ENCODE measurements around the gene XRRA1. TPM values are rescaled to one million over a fixed set of nuclear protein-coding genes. Genes with fewer than 3 reads are reported as not detected.

Gene XRRA1
- total RNA-seq, 1 donor from 2014 or later, result 7.0 TPM

- H3K27ac ChIP-seq (replicated peaks), result no peak overlapping the region
- DNase-seq, result no peak
- TF ChIP-seq CTCF (IDR thresholded peaks at IDR 0.05; ENCODE audit: borderline replicate concordance), result no peak
- H3K27me3 ChIP-seq (ENCODE audit: low read depth), result no peaks in the 10 kb centered on the region
- intact Hi-C loops (cut with micrococcal nuclease), result no loop called here
- peaks cover 8% of the 10 kb centered on the region for H3K4me1 ChIP-seq
- no peak overlapping the region for H3K4me3 ChIP-seq
- H3K36me3 ChIP-seq, result peaks cover 58% of the 10 kb centered on the region
- no peaks in the 10 kb centered on the region for H3K9me3 ChIP-seq (replicated peaks)
These were observed 104.8 kb downstream of the XRRA1 start for GRCh38 chr11:74844072-74844471.

DNA sequence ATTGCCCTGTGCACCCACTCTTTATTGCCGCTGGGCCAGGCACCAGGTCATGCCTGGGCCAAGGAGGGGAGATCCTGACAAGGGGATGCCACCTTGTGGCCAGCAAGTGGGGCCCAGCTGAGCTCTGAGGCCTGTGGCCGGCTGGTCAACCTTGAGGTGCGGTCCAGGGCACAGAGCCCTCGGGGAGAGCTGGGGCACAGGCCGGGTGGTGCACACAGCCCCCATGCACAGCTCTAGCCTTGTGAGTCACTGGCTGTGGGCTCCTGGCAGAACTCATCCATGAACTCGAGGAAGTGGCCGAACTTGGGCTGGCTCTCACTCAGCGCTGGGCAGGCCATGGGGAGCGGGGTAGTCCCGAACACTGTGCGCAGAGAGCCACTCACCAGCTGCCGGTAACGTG is 105.9 kb downstream of the XRRA1 start:
- DNase-seq, result no peak
- peaks cover 55% of the 10 kb centered on the region for H3K36me3 ChIP-seq
- peaks cover 16% of the 10 kb centered on the region for H3K4me1 ChIP-seq
- no peak for TF ChIP-seq CTCF (IDR thresholded peaks at IDR 0.05; ENCODE audit: borderline replicate concordance)
- no peak overlapping the region for H3K27ac ChIP-seq (replicated peaks)
- no peak overlapping the region for H3K4me3 ChIP-seq
- H3K9me3 ChIP-seq (replicated peaks), result no peaks in the 10 kb centered on the region
- H3K27me3 ChIP-seq (ENCODE audit: low read depth), result no peaks in the 10 kb centered on the region
- intact Hi-C loops (cut with micrococcal nuclease), result no loop called here

GRCh38 chr11:74840486-74840885 is 108.4 kb downstream of the XRRA1 start:
- Histone ChIP-seq H3K9me3 (replicated peaks) (no peaks in the 10 kb centered on the region), H3K27me3 (ENCODE audit: low read depth) (no peaks in the 10 kb centered on the region), H3K27ac (replicated peaks) (no peak overlapping the region), H3K4me3 (no peak overlapping the region), H3K36me3 (peaks cover 58% of the 10 kb centered on the region), H3K4me1 (peaks cover 16% of the 10 kb centered on the region)
- TF ChIP-seq CTCF (IDR thresholded peaks at IDR 0.05; ENCODE audit: borderline replicate concordance), result no peak
- intact Hi-C loops (cut with micrococcal nuclease), result no loop called here
- no peak for DNase-seq

DNA sequence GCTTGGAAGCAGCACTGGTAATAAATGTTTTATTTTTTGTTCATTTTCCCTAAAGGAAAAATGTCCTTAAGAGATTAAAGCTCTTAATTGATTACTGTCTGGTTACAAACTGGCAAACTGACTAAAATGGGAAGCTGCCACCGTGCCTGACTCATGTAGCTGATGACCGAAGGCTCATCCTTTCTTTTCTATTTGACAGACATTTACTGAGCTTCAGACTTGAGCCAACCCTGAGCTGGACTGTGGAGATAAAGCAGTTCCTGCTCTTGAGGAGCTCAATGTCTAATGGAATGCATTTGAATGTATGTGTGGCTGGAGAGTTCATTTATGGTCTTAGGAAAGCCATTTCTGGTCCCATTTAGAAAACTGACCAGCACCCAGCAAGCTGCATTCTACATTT is 108.9 kb downstream of the XRRA1 start:
- H3K9me3 ChIP-seq (replicated peaks), result no peaks in the 10 kb centered on the region
- TF ChIP-seq CTCF (IDR thresholded peaks at IDR 0.05; ENCODE audit: borderline replicate concordance), result no peak
- H3K27ac ChIP-seq (replicated peaks), result no peak overlapping the region
- no peak overlapping the region for H3K4me3 ChIP-seq
- peaks cover 11% of the 10 kb centered on the region for H3K4me1 ChIP-seq
- no peaks in the 10 kb centered on the region for H3K27me3 ChIP-seq (ENCODE audit: low read depth)
- intact Hi-C loops (cut with micrococcal nuclease), result no loop called here
- no peak for DNase-seq
- peaks cover 58% of the 10 kb centered on the region for H3K36me3 ChIP-seq

DNA sequence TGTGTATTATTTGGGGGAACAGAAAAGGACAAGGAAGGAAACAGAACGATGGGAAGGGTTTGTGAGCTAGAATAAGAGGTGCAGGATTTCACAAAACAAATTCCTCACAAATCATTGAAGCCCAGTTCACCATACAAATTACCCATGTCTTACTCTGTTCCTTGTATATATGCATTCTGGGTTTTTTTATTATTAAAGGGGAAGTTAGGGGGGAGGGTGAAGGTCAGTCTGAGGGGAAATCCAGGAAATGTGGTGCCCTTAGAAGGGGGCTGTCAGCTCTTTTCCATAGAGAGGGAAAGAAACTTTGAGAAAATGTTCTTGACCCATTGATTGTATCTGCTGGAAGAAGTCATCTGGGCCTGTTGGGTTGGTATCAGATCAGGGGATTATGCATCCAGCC is 109.4 kb downstream of the XRRA1 start:
- Histone ChIP-seq H3K27ac (replicated peaks) (no peak overlapping the region), H3K36me3 (peaks cover 59% of the 10 kb centered on the region), H3K27me3 (ENCODE audit: low read depth) (no peaks in the 10 kb centered on the region), H3K4me3 (no peak overlapping the region), H3K4me1 (peaks cover 7% of the 10 kb centered on the region), H3K9me3 (replicated peaks) (no peaks in the 10 kb centered on the region)
- no peak for TF ChIP-seq CTCF (IDR thresholded peaks at IDR 0.05; ENCODE audit: borderline replicate concordance)
- intact Hi-C loops (cut with micrococcal nuclease), result no loop called here
- DNase-seq, result no peak

DNA sequence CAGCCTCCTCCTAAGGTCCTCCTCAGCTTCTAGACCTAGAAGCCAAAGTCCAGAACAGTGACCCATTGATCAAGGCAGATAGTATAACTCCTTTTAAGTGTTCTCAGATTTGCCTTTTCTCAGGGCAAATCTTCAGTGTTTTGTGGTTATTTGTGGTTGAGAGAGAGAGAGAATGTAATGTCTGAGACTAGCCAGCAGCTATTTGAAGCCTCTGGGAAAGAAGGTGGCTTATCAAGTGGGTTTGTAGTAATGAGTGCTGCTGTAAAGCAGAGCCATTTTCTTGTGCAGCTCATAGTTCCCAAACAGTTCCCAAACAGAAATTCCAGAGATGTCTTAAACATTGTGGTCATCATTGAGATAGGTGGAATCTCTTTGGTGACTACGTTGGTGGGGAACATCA is 110.7 kb downstream of the XRRA1 start:
- H3K27me3 ChIP-seq (ENCODE audit: low read depth), result no peaks in the 10 kb centered on the region
- no peak overlapping the region for H3K27ac ChIP-seq (replicated peaks)
- H3K4me3 ChIP-seq, result no peak overlapping the region
- intact Hi-C loops (cut with micrococcal nuclease), result no loop called here
- no peak for TF ChIP-seq CTCF (IDR thresholded peaks at IDR 0.05; ENCODE audit: borderline replicate concordance)
- no peak for DNase-seq
- H3K9me3 ChIP-seq (replicated peaks), result no peaks in the 10 kb centered on the region
- H3K4me1 ChIP-seq, result peaks cover 7% of the 10 kb centered on the region
- peaks cover 46% of the 10 kb centered on the region for H3K36me3 ChIP-seq

All from left ventricle myocardium inferior (tissue), 1 donor.